HEK293 (cell line): ENCODE measurements around the gene TMEM123.

Source experiments
- CTCF ChIA-PET: fragments of 350-600 bp; formaldehyde crosslinking; extraction: SDS; loops from one replicate; lab custom pipeline; 2021; ENCODE audit warnings: antibody characterized with exemption; lab: Yijun Ruan, JAX
- POLR2A ChIA-PET: fragments of 300-600 bp; formaldehyde crosslinking; extraction: SDS; loops from one replicate; lab custom pipeline; 2020; ENCODE audit warnings: antibody characterized with exemption, inconsistent platforms; lab: Yijun Ruan, JAX
- H3K27ac ChIP-seq: fragments of 200-500 bp; sonication (Bioruptor generic); 2 replicates; pipeline ENCODE4 v1.5.1; 2014; ENCODE audit warnings: low read depth, low read length, control low read depth, inconsistent platforms; ENCODE audit errors: extremely low read depth
- H3K36me3 ChIP-seq, 2 experiments: fragments of 200-500 bp in 1 of 2; sonication (Bioruptor generic) in 1 of 2; 1 replicate in 1 of 2; 2 replicates in 1 of 2; pipeline ENCODE4 v1.5.1; 2014 to 2017; ENCODE audit warnings: inconsistent platforms in 2 of 2, low read length in 2 of 2; ENCODE audit not compliant: control insufficient read depth in 2 of 2, insufficient read depth in 1 of 2
- H3K4me1 ChIP-seq: fragments of 200-500 bp; sonication (Bioruptor generic); 2 replicates; pipeline ENCODE4 v1.5.1; 2014; ENCODE audit warnings: mild to moderate bottlenecking, low read length, inconsistent platforms; ENCODE audit not compliant: control insufficient read depth, insufficient read depth
- H3K4me3 ChIP-seq: 2 replicates; pipeline ENCODE4 v1.5.1; 2011; ENCODE audit warnings: low read depth, mild to moderate bottlenecking, control low read depth, low read length, moderate library complexity
- H3K9me3 ChIP-seq: fragments of 200-500 bp; sonication (Bioruptor generic); 2 replicates; pipeline ENCODE4 v1.5.1; 2014; ENCODE audit warnings: low read depth, low read length, inconsistent platforms; ENCODE audit not compliant: control insufficient read depth, insufficient read depth
- GFI1B ChIP-seq: fragments of 450-650 bp; formaldehyde crosslinking; IDR thresholded peaks from 2 replicates; pipeline ENCODE4 v1.5.1; 2016; ENCODE audit warnings: missing biosample characterization, missing genetic modification characterization
- IKZF3 ChIP-seq: fragments of 450-650 bp; IDR thresholded peaks from 2 replicates; pipeline ENCODE4 v1.5.0; 2018; ENCODE audit warnings: missing biosample characterization, mild to moderate bottlenecking, missing genetic modification characterization, moderate library complexity
- MEIS1 ChIP-seq: sonication (generic); formaldehyde crosslinking; IDR thresholded peaks from 2 replicates; pipeline ENCODE4 v1.8.1; 2022; ENCODE audit warnings: missing genetic modification reagents, mild to moderate bottlenecking, borderline replicate concordance
- MZF1 ChIP-seq: fragments of 450-650 bp; formaldehyde crosslinking; IDR thresholded peaks from 2 replicates; pipeline ENCODE4 v1.5.1; 2017; ENCODE audit warnings: missing biosample characterization, missing genetic modification characterization, borderline replicate concordance
- SP7 ChIP-seq: fragments of 450-650 bp; formaldehyde crosslinking; IDR thresholded peaks from 2 replicates; pipeline ENCODE4 v1.5.1; 2016; ENCODE audit warnings: missing biosample characterization, missing genetic modification characterization
- ZBTB6 ChIP-seq: fragments of 450-650 bp; formaldehyde crosslinking; IDR thresholded peaks from 2 replicates; pipeline ENCODE4 v1.5.1; 2017; ENCODE audit warnings: missing biosample characterization, missing genetic modification characterization
- ZBTB8A ChIP-seq: fragments of 450-650 bp; formaldehyde crosslinking; IDR thresholded peaks from 2 replicates; pipeline ENCODE4 v1.5.1; 2016; ENCODE audit warnings: missing biosample characterization, missing genetic modification characterization
- ZFP3 ChIP-seq: fragments of 450-650 bp; formaldehyde crosslinking; IDR thresholded peaks from 2 replicates; pipeline ENCODE4 v1.5.1; 2016; ENCODE audit warnings: low read depth, missing biosample characterization, missing genetic modification characterization
- ZNF76 ChIP-seq: fragments of 450-650 bp; formaldehyde crosslinking; IDR thresholded peaks from 2 replicates; pipeline ENCODE4; 2016; ENCODE audit warnings: low read depth, missing biosample characterization, missing genetic modification characterization, borderline replicate concordance
- ZNF768 ChIP-seq: fragments of 450-650 bp; formaldehyde crosslinking; IDR thresholded peaks from 2 replicates; pipeline ENCODE4 v1.5.1; 2018; ENCODE audit warnings: missing biosample characterization, mild to moderate bottlenecking, missing genetic modification characterization
- ZNF785 ChIP-seq: fragments of 450-650 bp; formaldehyde crosslinking; IDR thresholded peaks from 2 replicates; pipeline ENCODE4 v1.5.1; 2016; ENCODE audit warnings: missing biosample characterization, missing genetic modification characterization
- ZNF830 ChIP-seq: fragments of 450-650 bp; IDR thresholded peaks from 2 replicates; pipeline ENCODE4 v1.5.0; 2018; ENCODE audit warnings: missing biosample characterization, missing genetic modification characterization, low read depth, mild to moderate bottlenecking, moderate library complexity
- ZNF837 ChIP-seq: fragments of 450-650 bp; formaldehyde crosslinking; IDR thresholded peaks from 2 replicates; pipeline ENCODE4 v1.5.1; 2016; ENCODE audit warnings: missing biosample characterization, missing genetic modification characterization
- TF ChIP-seq, protein P1 (sequence below): fragments of 450-650 bp; formaldehyde crosslinking; IDR thresholded peaks from 2 replicates; pipeline ENCODE4 v1.5.1; 2016; ENCODE audit warnings: missing biosample characterization, missing genetic modification characterization
- TF ChIP-seq, protein P2 (sequence below): fragments of 450-650 bp; formaldehyde crosslinking; IDR thresholded peaks from 2 replicates; pipeline ENCODE4 v1.5.1; 2016; ENCODE audit warnings: missing biosample characterization, missing genetic modification characterization, low read depth

The TMEM123 gene

GRCh38 chr11:102387043-102387781 is 65.4 kb downstream of the TMEM123 start:
- no peak overlapping the region for H3K4me3 ChIP-seq
- no peaks in the 10 kb centered on the region for H3K4me1 ChIP-seq
- CTCF ChIA-PET: interaction anchor here (0.8 to 0.9 kb wide), 2 partner anchors 45 to 70 kb away, joined by 3 to 4 read pairs; no protein-coding TSS in a partner anchor
- H3K36me3 ChIP-seq: peaks cover 0 to 44% of the 10 kb centered on the region in 2 experiments; a peak in 1 of 3 replicates
- POLR2A ChIA-PET: no interaction called here
- no peak overlapping the region for H3K27ac ChIP-seq
- TF ChIP-seq ZNF785: no peak
- no peak for TF ChIP-seq ZNF837 (tag by site-specific recombination)
- no peak for TF ChIP-seq SP7 (tag by site-specific recombination)
- TF ChIP-seq ZFP3 (tag by site-specific recombination): no peak
- no peak for TF ChIP-seq MZF1
- no peak for TF ChIP-seq ZNF76 (tag by site-specific recombination)
- TF ChIP-seq ZBTB8A: no peak
- no peak for TF ChIP-seq IKZF3 (tag by site-specific recombination)
- TF ChIP-seq, protein P1, sequence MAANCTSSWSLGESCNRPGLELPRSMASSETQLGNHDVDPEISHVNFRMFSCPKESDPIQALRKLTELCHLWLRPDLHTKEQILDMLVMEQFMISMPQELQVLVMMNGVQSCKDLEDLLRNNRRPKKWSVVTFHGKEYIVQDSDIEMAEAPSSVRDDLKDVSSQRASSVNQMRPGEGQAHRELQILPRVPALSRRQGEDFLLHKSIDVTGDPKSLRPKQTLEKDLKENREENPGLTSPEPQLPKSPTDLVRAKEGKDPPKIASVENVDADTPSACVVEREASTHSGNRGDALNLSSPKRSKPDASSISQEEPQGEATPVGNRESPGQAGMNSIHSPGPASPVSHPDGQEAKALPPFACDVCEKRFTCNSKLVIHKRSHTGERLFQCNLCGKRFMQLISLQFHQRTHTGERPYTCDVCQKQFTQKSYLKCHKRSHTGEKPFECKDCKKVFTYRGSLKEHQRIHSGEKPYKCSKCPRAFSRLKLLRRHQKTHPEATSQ (tag by site-specific recombination): no peak
- no peak for TF ChIP-seq MEIS1 (CRISPR knock-in tag)
- TF ChIP-seq GFI1B (tag by site-specific recombination): no peak
- TF ChIP-seq ZNF768 (tag by site-specific recombination): no peak
- no peak for TF ChIP-seq ZNF830 (tag by site-specific recombination)
- H3K9me3 ChIP-seq: no peaks in the 10 kb centered on the region

DNA sequence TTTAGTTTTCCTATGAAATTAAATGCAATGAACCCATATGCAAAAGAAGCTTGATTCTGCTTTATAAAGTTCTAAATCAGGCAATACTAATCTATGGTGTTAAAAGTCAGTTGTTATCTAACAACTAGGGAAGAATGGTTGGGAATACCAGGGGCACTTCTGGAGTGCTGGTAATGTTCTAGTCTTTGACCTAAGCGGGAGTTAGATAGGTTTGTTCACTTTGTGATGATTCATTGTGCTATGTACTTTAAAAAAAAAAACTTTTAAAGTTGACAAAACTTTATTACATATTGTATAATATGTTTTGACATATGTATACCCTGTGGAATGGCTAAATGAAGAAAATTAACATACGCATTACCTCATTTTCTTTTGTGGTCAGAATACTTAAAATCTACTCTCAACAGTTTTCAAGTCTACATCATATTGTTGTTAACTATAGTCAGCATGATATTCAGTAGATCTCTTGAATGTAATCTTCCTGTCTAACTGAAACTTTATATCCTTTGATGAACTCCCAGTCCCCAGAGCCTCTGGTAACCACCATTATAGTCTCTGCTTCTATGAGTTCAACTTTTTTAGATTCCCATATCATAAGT is 66.3 kb downstream of the TMEM123 start:
- H3K9me3 ChIP-seq: no peaks in the 10 kb centered on the region
- no peaks in the 10 kb centered on the region for H3K4me1 ChIP-seq
- no peak overlapping the region for H3K4me3 ChIP-seq
- TF ChIP-seq ZBTB6 (tag by site-specific recombination): no peak
- TF ChIP-seq, protein P2, sequence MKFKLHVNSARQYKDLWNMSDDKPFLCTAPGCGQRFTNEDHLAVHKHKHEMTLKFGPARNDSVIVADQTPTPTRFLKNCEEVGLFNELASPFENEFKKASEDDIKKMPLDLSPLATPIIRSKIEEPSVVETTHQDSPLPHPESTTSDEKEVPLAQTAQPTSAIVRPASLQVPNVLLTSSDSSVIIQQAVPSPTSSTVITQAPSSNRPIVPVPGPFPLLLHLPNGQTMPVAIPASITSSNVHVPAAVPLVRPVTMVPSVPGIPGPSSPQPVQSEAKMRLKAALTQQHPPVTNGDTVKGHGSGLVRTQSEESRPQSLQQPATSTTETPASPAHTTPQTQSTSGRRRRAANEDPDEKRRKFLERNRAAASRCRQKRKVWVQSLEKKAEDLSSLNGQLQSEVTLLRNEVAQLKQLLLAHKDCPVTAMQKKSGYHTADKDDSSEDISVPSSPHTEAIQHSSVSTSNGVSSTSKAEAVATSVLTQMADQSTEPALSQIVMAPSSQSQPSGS (tag by site-specific recombination): 0 out of 2 replicates have a peak, but pooled peaks have one; percentile 51
- peaks cover 0 to 44% of the 10 kb centered on the region in 2 experiments; a peak in 1 of 3 replicates for H3K36me3 ChIP-seq
- H3K27ac ChIP-seq: no peak overlapping the region
- ChIA-PET CTCF (interaction anchor here (0.6 kb wide), 1 partner anchor 525 kb away, joined by 3 read pairs; no protein-coding TSS in a partner anchor), POLR2A (no interaction called here)
